Upper lobe of left lung (tissue), 4 donors: ENCODE results near the gene ZNF878.

Experiments used
- CTCF ChIP-seq, 6 experiments: fragments of 450-650 bp in 4 of 6; fragments of 200-600 bp in 2 of 6; sonication (generic) in 2 of 6; IDR thresholded peaks; one replicate each; pipeline ENCODE4 v1.5.1; 2016 to 2019; ENCODE audit warnings: antibody characterized with exemption in 6 of 6
- EP300 ChIP-seq, 4 donors: sonication (generic); formaldehyde crosslinking; IDR thresholded peaks; one replicate each; pipeline ENCODE4 v1.5.1; 2017; ENCODE audit warnings: antibody characterized with exemption in 4 of 4, control low read depth in 2 of 4
- POLR2A ChIP-seq, 4 donors: fragments of 450-650 bp; IDR thresholded peaks; one replicate each; pipeline ENCODE4 v1.5.1; 2016 to 2017; ENCODE audit warnings: antibody characterized with exemption in 4 of 4, mild to moderate bottlenecking in 2 of 4

DNA sequence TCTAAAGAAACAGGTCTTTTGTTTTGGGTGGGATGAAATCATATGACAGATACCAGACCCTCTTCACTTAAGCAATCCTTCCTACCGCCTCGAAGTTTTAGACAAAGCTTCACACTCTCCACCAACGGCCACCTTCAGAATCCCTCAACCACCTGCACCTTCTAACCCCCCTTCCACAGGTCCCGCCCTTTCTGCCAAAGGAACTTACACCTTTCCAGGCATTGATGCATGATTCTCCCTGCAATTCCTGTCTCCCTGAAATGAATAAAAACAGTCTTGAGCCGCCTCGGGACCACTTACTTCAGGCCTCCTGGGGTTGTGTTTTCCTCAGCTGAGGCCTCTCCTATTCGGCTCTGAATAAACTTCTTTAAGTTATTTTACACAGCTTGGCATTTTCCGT is 18.1 kb downstream of the ZNF878 start:
- no peak for TF ChIP-seq CTCF (IDR thresholded peaks at IDR 0.05)
- TF ChIP-seq POLR2A (IDR thresholded peaks at IDR 0.05): no peak
- no peak for TF ChIP-seq EP300 (IDR thresholded peaks at IDR 0.05)
